SU-DHL-6 (cell line): ENCODE data around the gene HNRNPLL.

Experiments
- H2AFZ ChIP-seq: fragments of 200-600 bp; sonication (generic); 2 replicates; pipeline ENCODE4 v1.6.1; 2014; ENCODE audit warnings: low read depth, mild to moderate bottlenecking, moderate library complexity, mixed read lengths, antibody characterized with exemption, low read length; ENCODE audit not compliant: severe bottlenecking
- H3F3A ChIP-seq: fragments of 200-600 bp; shearing (Covaris generic); 2 replicates; pipeline ENCODE4 v1.6.0; 2016; ENCODE audit warnings: antibody characterized with exemption, mild to moderate bottlenecking; ENCODE audit not compliant: insufficient read depth
- H3K27ac ChIP-seq: fragments of 200-600 bp; sonication (generic); 2 replicates; pipeline ENCODE4 v1.5.1; 2016; ENCODE audit warnings: low read depth, mild to moderate bottlenecking, low read length, moderate library complexity, mixed read lengths
- H3K27me3 ChIP-seq: fragments of 200-600 bp; sonication (generic), shearing (Covaris generic); 2 replicates; pipeline ENCODE4 v1.6.0; 2014; ENCODE audit warnings: mild to moderate bottlenecking, low read length
- H3K36me3 ChIP-seq: fragments of 200-600 bp; sonication (generic); 2 replicates; pipeline ENCODE4 v1.6.1; 2014; ENCODE audit warnings: mild to moderate bottlenecking, low read length, mixed read lengths
- H3K4me2 ChIP-seq: fragments of 300-600, 200-600 bp; shearing (Covaris generic), sonication (generic); 2 replicates; pipeline ENCODE4 v1.6.0; 2014; ENCODE audit warnings: low read length, low read depth, mild to moderate bottlenecking; ENCODE audit not compliant: poor library complexity, severe bottlenecking
- H3K4me3 ChIP-seq: fragments of 200-600 bp; sonication (generic); 2 replicates; pipeline ENCODE4 v1.5.1; 2014; ENCODE audit warnings: antibody characterized with exemption, low read length, mild to moderate bottlenecking, mixed read lengths; ENCODE audit not compliant: insufficient read depth, poor library complexity, severe bottlenecking
- H3K79me2 ChIP-seq: fragments of 200-600 bp; sonication (generic); 2 replicates; pipeline ENCODE4 v1.6.1; 2014; ENCODE audit warnings: mild to moderate bottlenecking, low read length, moderate library complexity; ENCODE audit not compliant: insufficient read depth
- H3K9ac ChIP-seq: fragments of 200-600 bp; sonication (generic); 2 replicates; pipeline ENCODE4 v1.7.0; 2014; ENCODE audit warnings: mild to moderate bottlenecking, low read length
- H3K9me2 ChIP-seq: fragments of 200-600 bp; sonication (generic); replicated peaks from 2 replicates; pipeline ENCODE4 v1.6.1; 2014; ENCODE audit warnings: low read length; ENCODE audit not compliant: insufficient read depth
- H3K9me3 ChIP-seq: fragments of 200-600 bp; sonication (generic); 2 replicates; pipeline ENCODE4 v1.6.1; 2014; ENCODE audit warnings: low read length, mixed read lengths; ENCODE audit not compliant: insufficient read depth
- H4K20me1 ChIP-seq: fragments of 200-600 bp; sonication (generic); 2 replicates; pipeline ENCODE4 v1.6.1; 2014; ENCODE audit warnings: low read depth, mild to moderate bottlenecking, antibody characterized with exemption, low read length, moderate library complexity, mixed read lengths
- EZH2phosphoT487 ChIP-seq: fragments of 200-600 bp; sonication (generic), shearing (Covaris generic); conservative IDR thresholded peaks from 2 replicates; pipeline ENCODE4 v1.6.1; 2018; ENCODE audit warnings: mild to moderate bottlenecking, antibody characterized with exemption, low read length, moderate library complexity, mixed read lengths
- TF ChIP-seq, protein P1 (sequence below): fragments of 200-600 bp; sonication (generic); IDR thresholded peaks from one replicate; pipeline ENCODE4 v1.5.1; 2017; ENCODE audit warnings: antibody characterized with exemption, mild to moderate bottlenecking, low read length, moderate library complexity; ENCODE audit not compliant: insufficient read depth, poor library complexity, severe bottlenecking

HNRNPLL gene

GRCh38 chr2:38556006-38556801 lies 46.5 kb downstream of the HNRNPLL start:
- H4K20me1 ChIP-seq: no peaks in the 10 kb centered on the region
- H2AFZ ChIP-seq: no peak overlapping the region
- no peaks in the 10 kb centered on the region for H3K9me3 ChIP-seq
- H3K9ac ChIP-seq: no peak overlapping the region
- H3K36me3 ChIP-seq: no peaks in the 10 kb centered on the region
- no peak overlapping the region for H3K4me2 ChIP-seq
- H3K27ac ChIP-seq: no peak overlapping the region
- no peaks in the 10 kb centered on the region for H3K27me3 ChIP-seq
- no peaks in the 10 kb centered on the region for H3K9me2 ChIP-seq
- no peaks in the 10 kb centered on the region for H3F3A ChIP-seq
- no peak for TF ChIP-seq EZH2phosphoT487
- TF ChIP-seq, protein P1, sequence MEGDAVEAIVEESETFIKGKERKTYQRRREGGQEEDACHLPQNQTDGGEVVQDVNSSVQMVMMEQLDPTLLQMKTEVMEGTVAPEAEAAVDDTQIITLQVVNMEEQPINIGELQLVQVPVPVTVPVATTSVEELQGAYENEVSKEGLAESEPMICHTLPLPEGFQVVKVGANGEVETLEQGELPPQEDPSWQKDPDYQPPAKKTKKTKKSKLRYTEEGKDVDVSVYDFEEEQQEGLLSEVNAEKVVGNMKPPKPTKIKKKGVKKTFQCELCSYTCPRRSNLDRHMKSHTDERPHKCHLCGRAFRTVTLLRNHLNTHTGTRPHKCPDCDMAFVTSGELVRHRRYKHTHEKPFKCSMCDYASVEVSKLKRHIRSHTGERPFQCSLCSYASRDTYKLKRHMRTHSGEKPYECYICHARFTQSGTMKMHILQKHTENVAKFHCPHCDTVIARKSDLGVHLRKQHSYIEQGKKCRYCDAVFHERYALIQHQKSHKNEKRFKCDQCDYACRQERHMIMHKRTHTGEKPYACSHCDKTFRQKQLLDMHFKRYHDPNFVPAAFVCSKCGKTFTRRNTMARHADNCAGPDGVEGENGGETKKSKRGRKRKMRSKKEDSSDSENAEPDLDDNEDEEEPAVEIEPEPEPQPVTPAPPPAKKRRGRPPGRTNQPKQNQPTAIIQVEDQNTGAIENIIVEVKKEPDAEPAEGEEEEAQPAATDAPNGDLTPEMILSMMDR: no peak
- no peak overlapping the region for H3K4me3 ChIP-seq
- no peaks in the 10 kb centered on the region for H3K79me2 ChIP-seq

GRCh38 chr2:38554973-38555595 lies 47.6 kb downstream of the HNRNPLL start:
- Histone ChIP-seq H3K9me2 (no peaks in the 10 kb centered on the region), H3K9me3 (no peaks in the 10 kb centered on the region), H4K20me1 (no peaks in the 10 kb centered on the region), H3K36me3 (no peaks in the 10 kb centered on the region), H3K27me3 (no peaks in the 10 kb centered on the region), H2AFZ (no peak overlapping the region), H3K27ac (no peak overlapping the region), H3K4me3 (no peak overlapping the region), H3K79me2 (no peaks in the 10 kb centered on the region), H3K9ac (no peak overlapping the region), H3F3A (no peaks in the 10 kb centered on the region), H3K4me2 (no peak overlapping the region)
- no peak for TF ChIP-seq EZH2phosphoT487
- TF ChIP-seq, protein P1: no peak

DNA sequence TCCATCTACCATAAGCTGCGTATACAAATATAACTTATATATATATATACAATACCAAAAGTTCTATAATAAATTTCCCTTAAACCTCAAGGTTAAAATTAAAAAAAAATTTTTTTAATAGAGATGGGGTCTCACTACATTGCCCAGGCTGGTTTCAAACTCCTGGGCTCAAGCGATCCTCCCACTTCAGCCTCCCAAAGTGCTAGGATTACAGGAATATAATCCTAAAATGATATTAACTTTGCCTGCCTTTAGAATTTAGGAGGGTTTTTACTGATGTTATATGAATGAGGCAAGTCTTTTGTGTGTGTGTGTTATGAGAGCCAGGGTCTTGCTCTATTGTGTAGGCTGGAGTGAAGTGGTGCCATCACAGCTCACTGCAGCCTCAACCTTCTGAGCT lies 49.2 kb downstream of the HNRNPLL start:
- Histone ChIP-seq H2AFZ (no peak overlapping the region), H4K20me1 (no peaks in the 10 kb centered on the region), H3K36me3 (no peaks in the 10 kb centered on the region), H3K9ac (no peak overlapping the region), H3K9me3 (no peaks in the 10 kb centered on the region), H3K9me2 (no peaks in the 10 kb centered on the region), H3K27ac (no peak overlapping the region), H3K4me3 (no peak overlapping the region), H3K27me3 (no peaks in the 10 kb centered on the region), H3K4me2 (no peak overlapping the region), H3K79me2 (no peaks in the 10 kb centered on the region), H3F3A (no peaks in the 10 kb centered on the region)
- TF ChIP-seq, protein P1: no peak
- no peak for TF ChIP-seq EZH2phosphoT487
